COLO668 (cell line): Measurements from ENCODE around the gene PHLDB1.
A peak's percentile ranks its signal among the peaks of the same experiment; 100 is the strongest.
"Not testable (repeated sequence)": the region's sequence is repeated elsewhere in the genome, so short reads cannot be mapped to it uniquely, and the experiment has no call there.

Source experiments
- DNase-seq: peaks from one replicate; lab custom pipeline; 2025; ENCODE audit not compliant: unreplicated experiment; lab: John Stamatoyannopoulos, UW

The PHLDB1 gene

DNA sequence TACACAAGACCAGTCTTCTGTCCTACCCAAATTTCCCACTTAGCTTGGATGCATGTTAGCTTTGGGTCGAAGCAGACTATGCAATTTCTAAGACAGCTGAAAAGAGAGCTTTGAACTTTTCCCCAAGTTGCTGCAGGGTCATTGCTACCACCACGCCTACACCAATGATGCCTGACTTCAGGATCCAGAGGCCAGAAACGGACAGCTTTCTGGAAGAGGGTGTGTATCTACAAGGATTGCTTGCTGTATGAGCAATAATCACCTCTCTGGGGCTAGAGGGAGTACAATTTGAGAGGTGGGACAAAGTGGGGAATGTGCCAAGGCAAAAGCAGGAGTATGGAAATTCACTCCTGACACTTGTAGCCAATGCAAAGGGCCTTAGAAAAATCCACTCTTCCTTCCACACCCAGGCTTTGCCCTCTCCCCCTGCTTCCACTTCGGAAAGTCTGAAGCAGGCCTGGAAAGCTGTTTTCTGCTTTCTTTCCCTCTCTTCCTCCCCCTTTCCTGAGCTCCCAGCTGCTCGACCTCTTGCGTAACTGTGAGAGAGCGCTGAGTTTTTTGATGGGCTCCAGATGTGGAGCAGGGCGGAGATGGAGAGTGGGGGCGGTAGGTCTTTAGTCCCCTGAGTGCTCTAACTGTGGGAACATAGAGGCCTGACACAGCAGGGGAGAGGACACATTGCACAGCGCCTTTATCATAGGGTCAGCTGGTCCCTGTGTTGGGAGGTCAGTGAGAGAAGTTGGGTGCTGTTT lies 2.1 kb upstream of the PHLDB1 start:
- no peak for DNase-seq

DNA sequence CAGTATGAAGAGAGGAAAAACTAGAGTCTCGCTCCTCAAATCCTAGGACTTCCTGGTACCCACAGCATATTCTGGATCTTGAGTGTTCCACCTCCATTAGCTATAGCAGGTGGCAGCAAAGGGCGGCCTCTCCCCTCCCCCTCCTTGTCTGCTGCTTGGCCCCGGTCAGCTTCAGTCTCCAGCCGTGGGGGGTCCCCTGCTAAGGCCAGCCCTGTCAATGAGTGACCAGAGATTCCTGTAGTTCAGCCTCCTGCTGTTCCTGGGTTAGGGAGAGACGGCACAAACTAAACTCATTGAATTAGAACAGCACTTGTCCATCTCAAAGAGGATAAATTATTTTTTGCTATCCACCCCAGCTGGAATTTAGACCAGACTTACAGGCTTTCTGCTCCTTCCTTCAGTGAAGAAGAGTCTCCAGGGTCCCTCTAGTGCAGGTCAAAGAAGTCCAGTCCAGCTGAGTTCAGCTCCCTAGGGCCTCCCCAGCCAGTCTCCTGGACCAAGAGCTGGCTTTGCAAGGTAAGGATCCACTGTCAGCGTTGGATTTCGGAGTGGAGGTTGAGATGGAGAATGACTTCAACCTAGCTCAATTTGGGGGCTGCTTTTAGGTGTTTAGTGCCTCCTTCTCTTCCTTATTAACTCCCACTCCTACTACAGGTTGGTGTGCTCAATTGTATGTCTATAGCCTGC lies 1.1 kb upstream of the PHLDB1 start:
- peak; percentile 12 for DNase-seq

DNA sequence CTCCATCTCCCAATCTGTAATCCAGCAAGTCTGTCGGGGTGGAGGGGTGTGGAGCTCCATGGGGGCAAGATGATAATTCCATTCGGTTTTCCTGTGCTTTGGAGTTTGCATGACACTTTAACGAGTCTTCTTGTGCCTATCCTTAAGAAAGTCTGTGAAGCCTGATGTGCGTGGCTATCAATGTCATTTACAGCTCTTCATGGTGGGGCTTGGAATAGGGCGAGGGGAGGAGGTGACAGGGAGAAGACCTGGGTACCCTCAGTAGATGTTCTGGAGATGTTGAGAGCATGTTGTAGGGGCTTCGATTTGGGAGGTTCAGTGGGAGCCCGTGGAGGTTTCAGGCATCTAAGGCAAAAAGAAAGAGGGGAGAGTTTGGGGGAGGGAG lies 579 bp upstream of the PHLDB1 start:
- no peak for DNase-seq

DNA sequence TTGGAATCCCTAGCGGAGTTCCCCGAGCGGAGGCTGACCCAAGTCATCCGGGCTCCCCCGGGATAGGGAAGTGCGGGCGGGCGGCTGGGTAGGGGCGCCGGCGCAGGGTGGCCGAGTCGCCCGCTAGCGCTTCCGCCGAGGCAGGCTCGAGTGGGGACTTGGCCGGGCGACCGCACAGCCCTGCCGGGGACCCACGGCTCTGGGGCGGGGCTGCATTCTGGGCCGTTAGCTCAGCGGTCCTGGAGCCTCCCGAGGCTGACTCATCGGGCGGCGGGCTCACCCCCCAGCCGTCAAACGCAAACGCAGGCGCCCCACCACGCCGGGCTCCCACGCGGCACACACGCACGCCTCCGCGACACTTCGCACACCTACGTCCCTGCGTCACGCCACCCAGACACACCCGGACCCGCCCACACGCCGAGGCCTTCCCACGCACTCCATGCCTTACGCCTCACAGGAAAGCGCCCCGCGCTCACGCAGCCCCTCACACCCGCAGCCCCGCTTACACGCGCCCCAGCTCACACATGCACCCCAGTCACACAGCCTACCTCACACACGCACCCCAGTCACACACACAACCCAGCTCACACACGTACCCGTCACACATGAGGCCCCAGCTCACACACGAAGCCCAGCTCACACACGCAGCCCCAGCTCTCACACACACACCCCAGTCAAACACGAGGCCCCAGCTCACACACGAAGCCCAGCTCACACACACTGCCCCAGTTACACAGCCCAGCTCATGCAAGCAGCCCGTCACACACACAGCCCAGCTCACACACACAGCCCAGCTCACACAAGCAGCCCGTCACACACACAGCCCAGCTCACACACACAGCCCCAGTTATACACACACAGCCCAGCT lies 1.2 kb downstream of the PHLDB1 start:
- DNase-seq = peak; percentile 54

DNA sequence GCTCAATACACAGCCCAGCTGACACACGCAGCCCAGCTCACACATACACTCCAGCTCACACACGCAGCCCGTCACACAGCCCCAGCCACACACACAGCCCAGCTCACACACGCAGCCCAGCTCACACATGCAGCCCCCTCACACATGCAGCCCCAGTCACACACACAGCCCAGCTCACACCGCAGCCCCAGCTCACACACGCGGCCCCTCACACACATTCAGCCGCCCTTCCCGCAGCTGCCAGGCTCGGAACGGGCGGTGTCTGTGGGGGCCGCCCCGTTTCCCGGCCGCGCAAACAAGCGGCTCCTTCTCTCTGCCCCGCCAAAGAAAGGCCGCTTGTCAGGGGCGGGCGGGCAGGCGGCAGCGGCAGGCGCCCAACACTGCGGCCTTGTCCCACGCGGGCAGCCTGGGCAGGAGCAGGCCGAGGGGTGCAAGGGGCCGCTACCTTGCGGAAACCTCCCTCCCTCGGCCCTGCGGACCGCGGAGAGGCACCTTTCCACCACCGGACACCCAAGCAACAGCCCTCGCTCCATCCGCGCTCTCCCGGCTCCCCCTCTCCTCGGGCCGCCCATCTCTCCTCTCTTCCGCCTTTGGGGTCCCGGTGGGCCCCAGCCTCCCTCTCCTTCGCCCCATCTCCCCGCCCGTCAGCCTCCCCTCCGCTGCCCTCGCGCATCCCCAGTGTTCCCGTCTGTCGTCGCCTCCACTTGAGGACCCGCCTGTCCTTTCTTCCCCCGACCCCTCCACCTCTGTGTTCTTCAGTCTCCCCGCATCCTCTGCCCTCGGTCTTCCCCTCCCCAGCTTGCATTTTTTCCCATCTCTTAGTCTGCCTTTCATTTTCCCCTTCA lies 2.2 kb downstream of the PHLDB1 start:
- DNase-seq = peak; percentile 46

DNA sequence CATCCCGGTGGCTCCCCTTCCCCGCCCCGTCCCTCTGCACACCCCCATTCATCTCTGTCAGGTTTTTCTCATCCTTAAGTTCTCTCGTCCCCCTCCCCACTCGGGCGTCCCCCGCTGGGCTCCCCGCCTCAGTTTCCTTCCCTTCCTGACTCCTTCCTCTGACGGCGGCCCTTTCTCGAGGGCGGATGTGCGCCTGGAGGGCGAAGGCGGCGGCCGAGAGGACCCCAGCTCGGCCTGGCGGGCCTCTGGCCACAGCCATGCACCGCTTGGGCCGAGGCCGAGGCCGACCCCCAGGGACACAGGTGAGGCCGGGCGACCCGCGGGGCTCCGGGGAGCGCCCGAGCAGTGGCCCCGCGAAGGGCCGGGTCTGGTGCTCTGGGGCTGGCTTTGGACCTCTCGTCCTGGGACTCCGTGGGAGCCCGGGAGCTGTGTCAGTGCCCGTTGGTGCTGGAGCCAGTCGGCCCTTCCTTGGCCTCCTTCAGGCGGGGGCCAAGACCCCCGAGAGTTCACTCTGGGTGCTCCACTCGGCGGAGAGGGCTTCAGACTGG lies 2.9 kb downstream of the PHLDB1 start:
- DNase-seq = no peak

DNA sequence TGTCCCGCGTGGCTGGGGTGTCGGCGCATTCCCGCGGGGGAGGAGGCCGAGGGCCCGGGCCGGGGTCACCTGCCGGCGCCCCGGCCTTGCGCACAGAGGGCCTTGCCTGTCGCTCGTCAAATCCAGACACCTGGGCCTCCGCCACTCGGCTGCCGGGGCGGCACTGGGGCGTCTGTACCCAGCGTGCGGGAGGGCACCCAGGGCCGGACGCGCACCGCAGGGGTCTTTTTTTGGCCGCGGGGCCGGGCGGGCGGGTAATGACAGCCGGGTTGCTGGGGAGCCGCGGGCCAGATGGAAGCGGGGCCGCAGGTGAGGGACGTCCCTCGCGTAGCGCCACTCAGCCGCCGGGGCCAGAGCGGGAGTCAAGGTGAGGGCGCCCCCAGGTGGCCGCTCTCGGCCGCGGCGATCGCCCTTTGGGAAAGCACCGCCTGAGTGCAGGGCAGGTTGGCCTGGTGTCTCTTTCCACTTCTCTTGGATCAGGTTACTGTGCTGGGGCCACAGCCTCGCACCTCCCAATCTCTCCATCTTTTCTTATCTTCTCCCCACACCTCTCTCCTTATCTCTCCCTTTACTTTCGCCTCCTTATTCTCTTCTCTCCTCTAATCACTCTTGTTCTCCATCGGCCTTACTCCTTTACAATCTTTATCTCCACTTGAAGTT lies 3.5 kb downstream of the PHLDB1 start:
- peak; percentile 90 for DNase-seq

DNA sequence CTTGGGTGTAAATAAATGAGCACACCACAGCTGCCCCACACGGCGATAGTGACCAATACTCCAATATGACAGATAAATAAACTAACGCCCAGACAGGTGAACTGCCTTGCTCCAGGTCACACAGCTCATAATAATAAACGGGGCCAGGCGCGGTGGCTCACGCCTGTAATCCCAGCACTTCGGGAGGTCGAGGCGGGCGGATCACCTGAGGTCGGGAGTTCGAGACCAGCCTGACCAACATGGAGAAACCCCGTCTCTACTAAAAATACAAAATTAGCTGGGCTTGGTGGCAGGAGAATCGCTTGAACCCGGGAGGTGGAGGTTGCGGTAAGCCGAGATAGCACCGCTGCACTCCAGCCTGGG lies 4.0 kb downstream of the PHLDB1 start:
- not testable (repeated sequence) for DNase-seq

DNA sequence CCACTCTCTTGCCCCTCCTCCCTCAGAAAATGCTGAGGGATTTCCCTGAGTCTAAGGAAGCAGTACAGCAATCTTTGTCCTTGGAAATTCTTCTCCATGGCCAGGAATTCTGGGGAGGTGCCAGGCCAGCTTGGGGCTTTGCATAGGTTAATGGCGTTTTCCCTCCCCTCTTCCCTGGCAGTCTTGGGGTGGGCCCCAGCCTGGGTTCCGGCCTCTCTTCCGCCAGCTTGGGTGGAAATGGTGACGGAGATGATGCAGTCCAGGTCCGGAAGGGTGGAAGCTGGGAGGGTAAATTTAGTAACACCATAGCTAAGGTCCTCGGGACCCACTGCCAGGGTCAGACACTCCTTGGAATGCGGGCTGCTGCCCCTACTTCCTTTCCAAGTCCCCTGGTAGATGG lies 5.0 kb downstream of the PHLDB1 start:
- DNase-seq = no peak

DNA sequence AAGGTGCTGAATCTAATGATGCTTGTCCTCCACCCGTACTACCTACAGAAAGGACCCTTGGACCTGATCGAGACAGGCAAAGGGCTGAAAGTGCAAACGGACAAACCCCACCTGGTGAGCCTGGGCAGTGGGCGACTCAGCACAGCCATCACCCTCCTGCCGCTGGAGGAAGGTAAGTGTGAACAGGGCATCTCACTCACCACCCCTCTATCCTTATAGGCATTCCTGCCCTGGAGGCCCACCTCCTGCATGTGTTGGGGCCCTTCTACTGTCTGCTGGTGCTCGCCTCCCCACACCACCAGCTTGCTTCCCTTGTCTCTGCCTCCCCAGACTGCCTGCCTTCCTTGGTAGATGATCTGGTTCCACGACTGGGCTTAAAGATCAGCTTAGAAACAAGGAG lies 7.1 kb downstream of the PHLDB1 start:
- no peak for DNase-seq

DNA sequence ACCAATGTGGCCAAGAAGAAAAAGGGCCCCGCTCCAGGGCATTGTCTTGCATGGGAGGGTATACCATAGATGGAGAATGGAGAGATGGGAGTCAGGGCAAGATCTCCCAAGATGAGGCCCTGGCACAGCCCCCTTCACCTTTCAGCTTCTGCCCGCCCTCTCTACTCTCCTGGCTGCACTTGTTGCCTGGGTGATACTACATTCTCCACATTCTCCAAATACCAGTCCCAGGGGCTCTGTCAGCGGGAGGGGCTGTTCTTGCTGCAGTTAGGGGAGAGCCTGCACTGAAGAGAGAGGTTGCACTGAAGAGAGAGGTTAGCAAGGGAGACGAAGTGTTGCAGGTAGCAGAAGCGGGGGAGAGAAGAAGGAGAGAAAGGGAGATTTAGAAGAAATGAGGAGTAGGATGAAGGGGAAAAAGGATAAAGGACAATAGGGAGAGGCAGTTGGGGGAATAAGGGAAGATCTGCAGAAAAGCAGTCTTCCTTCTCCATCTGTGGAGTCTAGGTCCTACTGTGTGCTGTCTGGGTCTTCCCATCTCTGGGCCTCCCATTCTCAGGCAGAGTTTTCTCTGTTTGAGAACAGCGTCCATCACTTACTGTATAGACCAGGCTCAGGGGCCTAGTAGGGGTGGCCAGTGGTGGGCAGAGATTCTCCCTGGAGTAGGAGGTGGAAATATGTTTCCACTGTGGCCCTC lies 8.0 kb downstream of the PHLDB1 start:
- DNase-seq = no peak

DNA sequence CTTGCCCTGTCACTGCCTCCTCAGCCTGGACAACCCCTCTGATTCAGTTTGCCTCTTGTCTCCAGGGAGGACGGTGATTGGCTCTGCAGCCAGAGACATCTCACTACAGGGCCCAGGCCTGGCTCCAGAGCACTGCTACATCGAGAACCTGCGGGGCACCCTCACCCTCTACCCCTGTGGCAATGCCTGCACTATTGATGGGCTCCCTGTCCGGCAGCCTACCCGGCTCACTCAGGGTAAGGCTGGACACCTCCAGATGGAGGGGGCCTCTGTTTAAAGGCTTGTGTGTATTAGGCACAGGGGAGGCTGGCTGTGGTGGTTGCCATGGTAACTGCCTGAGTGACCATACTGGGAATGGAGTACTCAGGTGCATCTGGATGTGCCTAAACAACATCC lies 8.6 kb downstream of the PHLDB1 start:
- DNase-seq = no peak

DNA sequence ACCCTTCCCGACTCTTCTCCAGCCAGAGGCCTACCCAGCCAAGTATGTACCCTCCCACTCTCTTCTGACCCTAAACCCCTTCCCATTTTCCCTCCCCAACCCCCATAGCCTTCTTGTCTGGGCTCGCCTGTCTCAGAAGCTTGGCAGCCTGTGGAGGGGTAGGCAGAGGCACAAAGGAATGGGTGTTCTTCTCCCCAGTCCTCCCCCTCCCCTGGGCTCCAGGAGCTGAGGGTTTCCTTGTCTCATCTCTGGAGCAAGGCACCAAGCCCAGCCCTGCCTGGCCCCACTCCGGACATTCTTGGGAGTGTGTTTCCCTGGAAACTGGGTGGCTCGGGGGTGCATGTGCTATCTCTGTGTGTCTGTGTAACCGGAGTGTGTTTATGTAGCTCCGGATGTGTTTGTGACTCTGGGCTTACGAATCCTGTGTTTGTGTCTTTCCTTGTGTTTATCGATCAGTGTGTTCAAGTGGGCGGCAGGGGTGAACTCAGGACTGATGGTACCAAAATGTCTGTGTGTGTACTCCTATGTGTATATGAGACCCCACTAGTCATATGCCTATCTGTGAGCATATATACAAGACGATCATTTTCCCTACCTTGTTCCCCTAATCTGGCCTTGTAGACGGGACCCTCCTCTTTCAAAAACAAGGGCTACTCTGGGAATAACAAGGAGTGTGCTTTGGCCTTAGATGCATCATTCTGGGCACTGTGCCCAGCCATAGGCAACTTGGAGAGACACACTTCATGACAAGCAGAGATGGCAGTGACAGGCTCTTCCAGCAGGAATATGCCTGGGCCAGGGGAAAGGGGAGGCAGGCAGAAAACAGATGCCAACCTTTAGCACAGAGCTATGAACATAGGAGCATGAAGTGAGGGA lies 10.9 kb downstream of the PHLDB1 start:
- no peak for DNase-seq

DNA sequence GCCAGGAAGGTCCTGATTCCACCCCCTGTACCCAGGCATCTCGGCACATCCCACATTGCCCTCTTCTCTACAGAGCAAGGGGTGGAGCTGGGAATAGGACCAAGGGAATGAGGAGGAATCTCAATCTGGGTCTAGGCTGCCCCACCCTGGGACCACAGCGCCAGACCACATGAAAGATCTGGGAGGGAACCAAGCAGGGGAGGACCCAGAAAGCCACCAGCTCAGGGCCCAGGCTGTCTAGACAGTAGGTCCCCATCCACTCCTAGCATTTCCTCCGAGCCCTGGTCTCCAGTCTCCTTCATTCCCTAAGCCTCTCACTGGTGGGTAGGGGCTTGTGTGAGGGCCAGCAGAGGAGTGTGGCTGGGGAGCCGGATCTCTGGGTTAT lies 11.6 kb downstream of the PHLDB1 start:
- no peak for DNase-seq

DNA sequence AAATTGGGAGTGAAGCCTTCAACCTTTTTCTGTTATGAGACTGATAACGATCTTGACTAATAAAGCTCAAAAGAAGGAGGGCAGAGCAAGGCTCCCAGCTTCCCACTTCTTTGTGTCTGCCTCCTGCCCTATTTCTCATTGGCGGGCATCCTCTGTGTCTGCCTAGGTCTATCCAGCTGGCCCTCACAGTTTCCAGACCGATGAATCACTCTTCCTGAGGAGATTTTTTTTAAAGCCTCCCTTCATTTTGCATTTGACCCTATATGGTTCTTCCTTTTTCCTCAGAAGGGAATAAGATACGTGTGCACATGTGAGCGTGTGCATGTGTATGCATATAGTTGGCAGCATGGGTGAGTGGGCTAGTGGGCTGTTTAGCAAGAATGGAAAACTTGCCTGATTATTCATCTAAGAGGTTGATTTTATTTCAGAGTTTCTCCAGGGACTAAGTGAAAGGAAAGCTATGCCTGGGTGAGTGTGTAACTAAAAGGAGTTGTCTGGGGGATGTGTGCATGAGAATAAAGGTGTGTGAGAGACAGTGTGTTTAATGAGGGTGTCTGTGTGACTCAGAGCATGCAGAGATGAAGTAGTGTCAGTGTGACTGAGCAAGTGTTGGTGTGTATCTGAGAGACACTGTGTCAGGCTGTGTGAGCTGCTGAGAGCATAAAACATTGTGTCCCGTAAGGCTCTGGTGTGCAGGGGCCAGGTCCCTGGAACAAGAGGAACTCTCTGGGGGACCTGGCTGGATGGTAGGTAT lies 12.2 kb downstream of the PHLDB1 start:
- DNase-seq = no peak

DNA sequence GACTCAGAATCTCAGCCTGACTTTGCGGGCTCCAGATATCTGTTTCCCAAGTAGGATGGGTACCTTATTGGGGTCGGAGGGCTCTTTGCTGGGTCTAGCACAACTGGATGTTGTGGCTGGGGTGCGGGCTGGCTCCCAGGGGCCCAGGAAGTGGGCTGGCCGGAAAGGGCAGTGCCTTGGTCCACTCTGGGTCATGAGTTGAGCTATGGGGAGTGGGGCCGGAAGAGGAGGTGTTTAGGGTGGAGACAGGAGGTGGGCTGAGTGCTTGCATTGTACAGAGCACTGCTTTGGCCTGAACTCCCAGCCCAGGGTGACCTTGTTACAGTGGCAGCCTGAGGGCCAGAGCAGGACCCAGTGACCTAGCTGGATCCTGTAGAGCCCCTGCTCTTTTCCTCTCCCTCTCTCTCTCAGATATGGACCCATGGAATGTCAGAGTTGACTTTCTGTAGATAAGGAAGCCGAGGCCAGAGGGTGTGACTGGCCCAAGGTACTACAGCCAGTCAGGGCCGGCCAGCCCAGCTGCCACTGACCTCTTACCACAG lies 13.2 kb downstream of the PHLDB1 start:
- DNase-seq = no peak

DNA sequence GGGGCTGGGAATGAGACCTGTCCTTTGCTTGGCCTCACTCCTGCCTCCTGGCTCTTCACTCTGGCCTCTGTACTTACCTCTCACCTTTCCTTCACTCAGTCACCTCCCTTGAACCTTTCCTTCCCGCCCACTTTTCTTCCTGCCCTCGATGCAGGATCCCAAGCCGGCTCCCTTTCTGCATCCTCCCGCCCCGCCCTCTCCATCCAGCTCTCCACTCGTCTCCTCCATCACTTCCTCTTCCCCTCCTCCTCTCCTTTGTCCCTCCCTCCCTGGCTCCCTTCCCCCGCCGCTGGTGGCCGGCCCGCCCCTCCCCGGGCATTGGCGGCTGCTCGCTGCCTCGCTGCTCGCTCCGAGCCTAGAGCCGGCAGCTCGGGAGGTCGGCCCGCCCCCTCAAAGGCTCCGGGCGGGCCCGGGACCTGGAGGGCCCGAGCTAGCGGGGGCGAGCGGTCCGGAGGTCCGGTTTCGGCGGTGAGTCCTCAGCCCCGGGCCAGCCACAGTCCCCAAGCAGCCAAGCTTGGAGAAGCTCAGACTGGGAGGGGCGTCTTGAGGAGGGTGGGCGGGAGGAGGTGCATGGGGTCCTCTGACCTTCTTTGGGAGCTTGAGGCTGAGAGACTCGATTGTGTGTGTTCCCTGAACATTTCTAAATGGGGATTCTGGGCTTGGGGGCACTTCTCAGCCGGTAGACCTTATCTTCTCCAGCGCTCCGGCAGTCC lies 13.8 kb downstream of the PHLDB1 start:
- DNase-seq = peak; percentile 88
